HEK293T (cell line): ENCODE measurements around the gene ATXN2.

Experiments
- ARNT ChIP-seq: fragments of 450-650 bp; IDR thresholded peaks from 2 replicates; pipeline ENCODE4 v1.6.1; 2017; ENCODE audit warnings: mild to moderate bottlenecking
- BHLHE40 ChIP-seq: fragments of 450-650 bp; IDR thresholded peaks from 2 replicates; pipeline ENCODE4 v1.6.1; 2016; ENCODE audit warnings: mild to moderate bottlenecking, moderate library complexity, borderline replicate concordance
- CTBP1 ChIP-seq: fragments of 450-650 bp; IDR thresholded peaks from 2 replicates; pipeline ENCODE4 v1.6.1; 2016; ENCODE audit warnings: borderline replicate concordance
- FOXA1 ChIP-seq: fragments of 450-650 bp; IDR thresholded peaks from 2 replicates; pipeline ENCODE4 v1.6.1; 2016; ENCODE audit warnings: mild to moderate bottlenecking
- FOXK2 ChIP-seq: fragments of 450-650 bp; IDR thresholded peaks from 2 replicates; pipeline ENCODE4 v1.6.1; 2016; ENCODE audit warnings: mild to moderate bottlenecking
- FOXM1 ChIP-seq: fragments of 450-650 bp; IDR thresholded peaks from 2 replicates; pipeline ENCODE4 v1.6.1; 2017; ENCODE audit warnings: mild to moderate bottlenecking, borderline replicate concordance
- L3MBTL2 ChIP-seq: fragments of 450-650 bp; conservative IDR thresholded peaks from 2 replicates; pipeline ENCODE4 v1.6.1; 2016; ENCODE audit warnings: mild to moderate bottlenecking
- NFRKB ChIP-seq: fragments of 450-650 bp; IDR thresholded peaks from 2 replicates; pipeline ENCODE4 v1.6.1; 2016; ENCODE audit warnings: mild to moderate bottlenecking, moderate library complexity
- SP1 ChIP-seq: fragments of 450-650 bp; IDR thresholded peaks from 2 replicates; pipeline ENCODE4 v1.6.1; 2017
- SUZ12 ChIP-seq: fragments of 450-650 bp; IDR thresholded peaks from 2 replicates; pipeline ENCODE4 v1.6.1; 2016; ENCODE audit warnings: mild to moderate bottlenecking
- TARDBP ChIP-seq: fragments of 450-650 bp; IDR thresholded peaks from 2 replicates; pipeline ENCODE4 v1.6.1; 2016
- ZNF384 ChIP-seq: fragments of 450-650 bp; IDR thresholded peaks from 2 replicates; pipeline ENCODE4 v1.6.1; 2016
- TF ChIP-seq, protein P1 (sequence below): fragments of 450-650 bp; IDR thresholded peaks from 2 replicates; pipeline ENCODE4 v1.6.1; 2016

DNA sequence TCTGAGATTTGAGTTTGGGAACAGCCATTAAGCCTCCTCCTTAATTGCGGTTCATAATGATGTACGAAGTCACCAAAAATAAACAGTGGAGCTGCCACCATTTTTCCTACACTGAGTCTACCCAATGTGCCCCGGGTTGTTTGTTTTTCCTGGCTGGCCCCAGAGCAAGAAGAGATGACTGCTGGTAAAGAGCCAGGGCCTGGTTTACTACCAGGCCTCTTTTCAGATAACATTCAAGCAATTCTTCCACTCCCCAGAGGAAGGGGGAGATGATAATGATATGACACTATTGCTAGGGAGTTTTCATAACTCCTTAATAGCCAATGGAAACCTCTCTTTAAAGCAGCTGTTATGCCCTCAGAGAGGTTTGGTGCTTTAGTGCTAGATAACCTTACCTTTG, 44.3 kb upstream of the ATXN2 start:
- TF ChIP-seq TARDBP (no peak), FOXK2 (no peak), CTBP1 (no peak), L3MBTL2 (no peak), FOXM1 (no peak), SP1 (no peak), FOXA1 (no peak), NFRKB (no peak), SUZ12 (no peak), BHLHE40 (no peak), ZNF384 (no peak), ARNT (no peak)
- TF ChIP-seq, protein P1, sequence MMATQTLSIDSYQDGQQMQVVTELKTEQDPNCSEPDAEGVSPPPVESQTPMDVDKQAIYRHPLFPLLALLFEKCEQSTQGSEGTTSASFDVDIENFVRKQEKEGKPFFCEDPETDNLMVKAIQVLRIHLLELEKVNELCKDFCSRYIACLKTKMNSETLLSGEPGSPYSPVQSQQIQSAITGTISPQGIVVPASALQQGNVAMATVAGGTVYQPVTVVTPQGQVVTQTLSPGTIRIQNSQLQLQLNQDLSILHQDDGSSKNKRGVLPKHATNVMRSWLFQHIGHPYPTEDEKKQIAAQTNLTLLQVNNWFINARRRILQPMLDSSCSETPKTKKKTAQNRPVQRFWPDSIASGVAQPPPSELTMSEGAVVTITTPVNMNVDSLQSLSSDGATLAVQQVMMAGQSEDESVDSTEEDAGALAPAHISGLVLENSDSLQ = no peak
